ENCODE data around the gene KCNT1. TPM values are rescaled to one million over a fixed set of nuclear protein-coding genes. Genes with fewer than 3 reads are reported as not detected.

The KCNT1 gene
- total RNA-seq, 1 experiment from 2014 or later, result not detected

GRCh38 chr9:135662758-135663450 is 39.1 kb upstream of the KCNT1 start, which contains the start of gene LCN9:
Gene LCN9, plus strand, starts transcription at chr9:135663309. Its CDS starts 13 bp downstream, at chr9:135663322.
- H3K4me3 ChIP-seq (ENCODE audit: low read depth, low read length, poor library complexity, severe bottlenecking), result no peak within 1 kb of the TSS
- ChIA-PET CTCF (no interaction called here), POLR2A (ENCODE audit: low non-redundant PET) (no interaction called here)
- no peaks in the 10 kb centered on the region for H3K4me1 ChIP-seq (ENCODE audit: insufficient read depth, low read length, poor library complexity, severe bottlenecking)
- no peaks in the 10 kb centered on the region for H3K36me3 ChIP-seq (ENCODE audit: insufficient read depth, low read length, poor library complexity, severe bottlenecking)
- DNase-seq (ENCODE audit: low spot score), result peak; percentile 26
- intact Hi-C loops (cut with micrococcal nuclease; ENCODE audit: unreplicated experiment), result no loop called here
- BruUV-seq (replicated peaks), result no TSS peak
- H3K9me3 ChIP-seq (ENCODE audit: low read depth, low read length, poor library complexity, severe bottlenecking), result no peaks in the 10 kb centered on the region
- H3K27me3 ChIP-seq (replicated peaks; ENCODE audit: insufficient read depth, low read depth, low read length, poor library complexity), result peaks cover 3% of the 10 kb centered on the region
- TF ChIP-seq EZH2 (IDR thresholded peaks at IDR 0.05; ENCODE audit: borderline replicate concordance, low read depth, low read length, poor library complexity, severe bottlenecking), result no peak
- no peak for TF ChIP-seq CTCF (conservative IDR thresholded peaks at IDR 0.05; ENCODE audit: low read depth, low read length)
- H3K27ac ChIP-seq (ENCODE audit: low read depth, low read length, poor library complexity, severe bottlenecking), result no peak within 1 kb of the TSS

- no TSS peak for BruUV-seq (replicated peaks)
- intact Hi-C loops (cut with micrococcal nuclease; ENCODE audit: unreplicated experiment), result no loop called here
- CTCF ChIA-PET, result no interaction called here
These were observed 38.6 kb upstream of the KCNT1 start for GRCh38 chr9:135663451-135663770.

GRCh38 chr9:135663857-135664256 is 38.1 kb upstream of the KCNT1 start:
- no peak for DNase-seq (ENCODE audit: low spot score)
- Histone ChIP-seq H3K27me3 (replicated peaks; ENCODE audit: insufficient read depth, low read depth, low read length, poor library complexity) (peaks cover 3% of the 10 kb centered on the region), H3K27ac (ENCODE audit: low read depth, low read length, poor library complexity, severe bottlenecking) (no peak overlapping the region), H3K4me1 (ENCODE audit: insufficient read depth, low read length, poor library complexity, severe bottlenecking) (no peaks in the 10 kb centered on the region), H3K36me3 (ENCODE audit: insufficient read depth, low read length, poor library complexity, severe bottlenecking) (no peaks in the 10 kb centered on the region), H3K9me3 (ENCODE audit: low read depth, low read length, poor library complexity, severe bottlenecking) (no peaks in the 10 kb centered on the region), H3K4me3 (ENCODE audit: low read depth, low read length, poor library complexity, severe bottlenecking) (no peak overlapping the region)
- TF ChIP-seq EZH2 (IDR thresholded peaks at IDR 0.05; ENCODE audit: borderline replicate concordance, low read depth, low read length, poor library complexity, severe bottlenecking) (no peak), CTCF (conservative IDR thresholded peaks at IDR 0.05; ENCODE audit: low read depth, low read length) (no peak)
- intact Hi-C loops (cut with micrococcal nuclease; ENCODE audit: unreplicated experiment), result no loop called here
- ChIA-PET CTCF (no interaction called here), POLR2A (ENCODE audit: low non-redundant PET) (no interaction called here)
- no TSS peak for BruUV-seq (replicated peaks)

More at GRCh38 chr9:135663451-135663770, 38.6 kb upstream of the KCNT1 start:
- TF ChIP-seq EZH2 (IDR thresholded peaks at IDR 0.05; ENCODE audit: borderline replicate concordance, low read depth, low read length, poor library complexity, severe bottlenecking), result no peak
- TF ChIP-seq CTCF (conservative IDR thresholded peaks at IDR 0.05; ENCODE audit: low read depth, low read length), result no peak
- POLR2A ChIA-PET (ENCODE audit: low non-redundant PET), result no interaction called here
- Histone ChIP-seq H3K4me3 (ENCODE audit: low read depth, low read length, poor library complexity, severe bottlenecking) (no peak overlapping the region), H3K36me3 (ENCODE audit: insufficient read depth, low read length, poor library complexity, severe bottlenecking) (no peaks in the 10 kb centered on the region), H3K9me3 (ENCODE audit: low read depth, low read length, poor library complexity, severe bottlenecking) (no peaks in the 10 kb centered on the region), H3K27me3 (replicated peaks; ENCODE audit: insufficient read depth, low read depth, low read length, poor library complexity) (peaks cover 3% of the 10 kb centered on the region), H3K4me1 (ENCODE audit: insufficient read depth, low read length, poor library complexity, severe bottlenecking) (no peaks in the 10 kb centered on the region), H3K27ac (ENCODE audit: low read depth, low read length, poor library complexity, severe bottlenecking) (no peak overlapping the region)
- no peak for DNase-seq (ENCODE audit: low spot score)
